HCT116 (cell line): ENCODE data around the gene TNIP1. TPM values are rescaled to one million over a fixed set of nuclear protein-coding genes. Genes with fewer than 3 reads are reported as not detected.

Experiments
- ATAC-seq: fragments of 200-7000 bp; cut with Tn5 transposase; 2 replicates; pipeline ENCODE4 v1.9.1; 2020; ENCODE audit warnings: mild to moderate bottlenecking, moderate library complexity
- BruUV-seq: library from RNA; stranded (reverse); fragments of 400-500 nt; replicated peaks from 2 replicates; lab custom pipeline; 2021; lab: Mats Ljungman, UMichigan
- CTCF ChIA-PET: fragments of 300-600 bp; sonication (Branson Sonifier 250); formaldehyde crosslinking; loops from one replicate; lab custom pipeline; 2021; ENCODE audit warnings: antibody characterized with exemption; lab: Charles Lee
- POLR2A ChIA-PET: fragments of 300-600, 350-600 bp; sonication (Branson Sonifier 250); formaldehyde crosslinking; loops from one replicate; lab custom pipeline; 2021; ENCODE audit warnings: antibody characterized with exemption; lab: Charles Lee
- RAD21 ChIA-PET, 2 experiments: fragments of 300-600 bp; sonication (Branson Sonifier 250); formaldehyde crosslinking; loops; one replicate each; lab custom pipeline; 2023; ENCODE audit warnings: low total read pairs in 2 of 2; ENCODE audit not compliant: uncharacterized antibody in 2 of 2, unreplicated experiment in 2 of 2, low non-redundant PET in 1 of 2; lab: Charles Lee
- DNase-seq: peaks from one replicate; pipeline ENCODE4 v3.0.0-alpha.2; 2010; ENCODE audit warnings: low read depth, low spot score
- H2AFZ ChIP-seq: fragments of 200-600 bp; shearing (Covaris generic), sonication (generic); 2 replicates; pipeline ENCODE4 v1.6.1; 2017; ENCODE audit warnings: low read depth, mixed run types, mixed read lengths, antibody characterized with exemption, low read length; ENCODE audit not compliant: poor library complexity, severe bottlenecking
- H3K27ac ChIP-seq: 2 replicates; pipeline ENCODE4 v1.5.1; 2012; ENCODE audit warnings: low read depth, low read length
- H3K27me3 ChIP-seq: fragments of 200-600 bp; sonication (generic); 2 replicates; pipeline ENCODE4 v1.6.1; 2016; ENCODE audit warnings: mixed run types, low read length, mixed read lengths; ENCODE audit not compliant: insufficient read depth
- H3K36me3 ChIP-seq, 2 experiments: fragments of 200-500 bp in 1 of 2; fragments of 200-600 bp in 1 of 2; sonication (Bioruptor generic) in 1 of 2; sonication (generic) in 1 of 2; 2 replicates each; pipeline versions ENCODE4 v1.5.1 to v1.6.1; 2014 to 2016; ENCODE audit warnings: low read length in 2 of 2, inconsistent platforms in 1 of 2, mixed read lengths in 1 of 2, mixed run types in 1 of 2; ENCODE audit not compliant: insufficient read depth in 2 of 2, control insufficient read depth in 1 of 2
- H3K4me1 ChIP-seq, 2 experiments: fragments of 200-600 bp in 1 of 2; sonication (generic) in 1 of 2; 2 replicates each; pipeline versions ENCODE4 v1.5.1 to v1.6.1; 2012 to 2017; ENCODE audit warnings: low read length in 2 of 2, inconsistent platforms in 1 of 2, mild to moderate bottlenecking in 1 of 2, mixed read lengths in 1 of 2, mixed run types in 1 of 2, moderate library complexity in 1 of 2; ENCODE audit not compliant: insufficient read depth in 2 of 2, control insufficient read depth in 1 of 2
- H3K4me2 ChIP-seq: fragments of 200-600 bp; sonication (generic); 2 replicates; pipeline ENCODE4 v1.6.1; 2017; ENCODE audit warnings: mixed run types, low read length, mixed read lengths
- H3K4me3 ChIP-seq, 2 experiments: fragments of 200-600 bp in 1 of 2; sonication (generic) in 1 of 2; replicated peaks in 1 of 2; 2 replicates each; pipeline ENCODE4 v1.5.1; 2011 to 2016; ENCODE audit warnings: low read length in 2 of 2, control low read depth in 1 of 2, low read depth in 1 of 2, mild to moderate bottlenecking in 1 of 2, mixed read lengths in 1 of 2, mixed run types in 1 of 2
- H3K79me2 ChIP-seq: fragments of 200-600 bp; sonication (generic); 2 replicates; pipeline ENCODE4 v1.6.1; 2017; ENCODE audit warnings: mild to moderate bottlenecking, mixed run types, low read length, moderate library complexity, mixed read lengths; ENCODE audit not compliant: insufficient read depth
- H3K9ac ChIP-seq: fragments of 200-600 bp; sonication (generic); 2 replicates; pipeline ENCODE4 v1.6.1; 2016; ENCODE audit warnings: low read length, mixed read lengths
- H3K9me2 ChIP-seq: fragments of 200-600 bp; sonication (generic), shearing (Covaris generic); 2 replicates; pipeline ENCODE4 v1.6.1; 2017; ENCODE audit warnings: mixed run types, mild to moderate bottlenecking, moderate library complexity; ENCODE audit not compliant: insufficient read depth
- H3K9me3 ChIP-seq, 2 experiments: fragments of 200-500 bp in 1 of 2; fragments of 200-600 bp in 1 of 2; sonication (Bioruptor generic) in 1 of 2; sonication (generic) in 1 of 2; 2 replicates each; pipeline ENCODE4 v1.6.1; 2014 to 2017; ENCODE audit warnings: low read length in 2 of 2, mixed read lengths in 2 of 2, inconsistent platforms in 1 of 2, low read depth in 1 of 2, mild to moderate bottlenecking in 1 of 2, mixed run types in 1 of 2, moderate library complexity in 1 of 2; ENCODE audit not compliant: control insufficient read depth in 1 of 2, insufficient read depth in 1 of 2
- H4K20me1 ChIP-seq: fragments of 200-600 bp; sonication (generic), shearing (Covaris generic); 2 replicates; pipeline ENCODE4 v1.6.1; 2017; ENCODE audit warnings: mixed run types, mild to moderate bottlenecking, moderate library complexity; ENCODE audit not compliant: insufficient read depth
- ATF3 ChIP-seq: IDR thresholded peaks from 2 replicates; pipeline ENCODE4 v1.6.1; 2012
- CBX3 ChIP-seq: IDR thresholded peaks from 2 replicates; pipeline ENCODE4 v1.6.1; 2012; ENCODE audit warnings: low read depth
- CEBPB ChIP-seq: IDR thresholded peaks from 2 replicates; pipeline ENCODE4 v1.6.1; 2012; ENCODE audit warnings: low read depth
- CTCF ChIP-seq, 3 experiments: fragments of 200-600 bp in 1 of 3; sonication (generic) in 1 of 3; IDR thresholded peaks in 2 of 3; conservative IDR thresholded peaks in 1 of 3; 2 replicates each; pipeline ENCODE4 v1.5.1; 2012 to 2017; ENCODE audit warnings: low read depth in 2 of 3, low read length in 2 of 3, antibody characterized with exemption in 1 of 3, borderline replicate concordance in 1 of 3, control low read depth in 1 of 3, mild to moderate bottlenecking in 1 of 3, mixed read lengths in 1 of 3, mixed run types in 1 of 3, moderate library complexity in 1 of 3; ENCODE audit not compliant: insufficient read depth in 1 of 3
- ELF1 ChIP-seq: IDR thresholded peaks from 2 replicates; pipeline ENCODE4 v1.6.1; 2012; ENCODE audit warnings: low read depth, borderline replicate concordance
- EZH2 ChIP-seq: fragments of 200-600 bp; sonication (generic); IDR thresholded peaks from 2 replicates; pipeline ENCODE4 v1.6.1; 2017; ENCODE audit warnings: antibody characterized with exemption, mixed run types
- FOSL1 ChIP-seq: IDR thresholded peaks from 2 replicates; pipeline ENCODE4 v1.6.1; 2012; ENCODE audit warnings: low read depth
- POLR2A ChIP-seq: IDR thresholded peaks from 2 replicates; pipeline ENCODE4 v1.7.0; 2011; ENCODE audit warnings: borderline replicate concordance; ENCODE audit not compliant: insufficient read depth, insufficient read length; ENCODE audit errors: extremely low read depth
- SIN3A ChIP-seq: IDR thresholded peaks from 2 replicates; pipeline ENCODE4 v1.6.1; 2012; ENCODE audit warnings: low read depth
- SRF ChIP-seq: IDR thresholded peaks from 2 replicates; pipeline ENCODE4 v1.6.1; 2012; ENCODE audit warnings: low read depth
- TCF7L2 ChIP-seq: IDR thresholded peaks from 2 replicates; pipeline ENCODE4 v1.7.0; 2011; ENCODE audit warnings: borderline replicate concordance, inconsistent platforms; ENCODE audit not compliant: insufficient read depth, insufficient read length; ENCODE audit errors: extremely low read depth
- YY1 ChIP-seq: IDR thresholded peaks from 2 replicates; pipeline ENCODE4 v1.6.1; 2011; ENCODE audit warnings: low read length, low read depth, moderate library complexity, mild to moderate bottlenecking; ENCODE audit not compliant: insufficient replicate concordance; ENCODE audit errors: extremely low read depth
- ZFX ChIP-seq: fragments of 450-650 bp; IDR thresholded peaks from 2 replicates; pipeline ENCODE4 v1.6.1; 2017
- intact Hi-C: fragments of 100-400 bp; cut with micrococcal nuclease; formaldehyde crosslinking; loops from 2 replicates; pipeline ENCODE4 v1.10.0; 2022
- total RNA-seq: library from RNA; stranded (reverse); gene quantifications from one replicate; pipeline ENCODE4 v1.2.1, GENCODE V29; 2021; ENCODE audit not compliant: unreplicated experiment

TNIP1 gene
- total RNA-seq, 1 experiment from 2014 or later = 46.0 TPM

GRCh38 chr5:151073280-151073679 is 7.6 kb downstream of the TNIP1 start:
- no TSS peak for BruUV-seq
- Histone ChIP-seq H3K36me3 (no peaks in the 10 kb centered on the region), H3K4me3 (peak overlapping the region in 1 of 2 experiments; percentile 4; a peak in 1 of 4 replicates), H3K9ac (no peak overlapping the region), H3K79me2 (peaks cover 43% of the 10 kb centered on the region), H3K4me1 (peaks cover 23 to 57% of the 10 kb centered on the region in 2 experiments), H3K9me2 (no peaks in the 10 kb centered on the region), H4K20me1 (no peaks in the 10 kb centered on the region; the same call in 1 of the 2 replicates), H2AFZ (no peak overlapping the region), H3K9me3 (no peaks in the 10 kb centered on the region), H3K27ac (no peak overlapping the region), H3K4me2 (peak overlapping the region; percentile 55), H3K27me3 (no peaks in the 10 kb centered on the region)
- TF ChIP-seq ATF3 (no peak), CTCF (IDR thresholded peaks at IDR 0.05 in 2 of 3, conservative IDR thresholded peaks at IDR 0.05 in 1 of 3; ENCODE audit: borderline replicate concordance in 1 of 3, insufficient read depth in 1 of 3, low read depth in 2 of 3, low read length in 2 of 3) (no peak), ZFX (no peak), CBX3 (no peak), SRF (no peak), POLR2A (no peak), ELF1 (no peak), SIN3A (no peak), FOSL1 (no peak), TCF7L2 (no peak), EZH2 (no peak), YY1 (no peak), CEBPB (no peak)
- DNase-seq = no peak
- intact Hi-C loops = no loop called here
- no peak for ATAC-seq
- RAD21 ChIA-PET = no interaction called here
- POLR2A ChIA-PET = interaction anchor here (0.7 kb wide), 1 partner anchor 291 kb away, joined by 4 read pairs; no protein-coding TSS in a partner anchor
- CTCF ChIA-PET = no interaction called here
